SK-N-SH treated with all-trans-retinoic acid at 6 μM for 48 hours (cell line): ENCODE results near the gene MYO9B.

Experiments
- ATAC-seq: fragments of 200-7000 bp; cut with Tn5 transposase; 3 replicates; pipeline ENCODE4 v1.9.1; 2020; ENCODE audit warnings: mild to moderate bottlenecking, moderate library complexity
- ARNTL ChIP-seq: fragments of 450-650 bp; formaldehyde crosslinking; IDR thresholded peaks from 2 replicates; pipeline ENCODE4 v1.5.0; 2020; ENCODE audit warnings: low read depth, mild to moderate bottlenecking, moderate library complexity, borderline replicate concordance
- BACH2 ChIP-seq: fragments of 250-450 bp; sonication (Bioruptor Pico); IDR thresholded peaks from 2 replicates; pipeline ENCODE4 v1.9.0; 2021; ENCODE audit warnings: mild to moderate bottlenecking, borderline replicate concordance
- CREB5 ChIP-seq: fragments of 250-450 bp; sonication (Bioruptor Pico); IDR thresholded peaks from 2 replicates; pipeline ENCODE4 v1.5.1; 2020; ENCODE audit warnings: low read depth, mild to moderate bottlenecking, moderate library complexity
- CSDC2 ChIP-seq: fragments of 250-450 bp; sonication (Bioruptor Pico); IDR thresholded peaks from 2 replicates; pipeline ENCODE4 v1.5.0; 2020; ENCODE audit warnings: mild to moderate bottlenecking, moderate library complexity
- CSRNP3 ChIP-seq: fragments of 250-450 bp; sonication (Bioruptor Pico); IDR thresholded peaks from 2 replicates; pipeline ENCODE4 v1.5.1; 2021; ENCODE audit warnings: mild to moderate bottlenecking, moderate library complexity
- ESRRG ChIP-seq: fragments of 250-450 bp; sonication (Bioruptor Pico); IDR thresholded peaks from 2 replicates; pipeline ENCODE4 v1.6.1; 2021; ENCODE audit warnings: mild to moderate bottlenecking
- GLIS3 ChIP-seq: fragments of 250-450 bp; sonication (Bioruptor Pico); IDR thresholded peaks from 2 replicates; pipeline ENCODE4 v1.5.0; 2020; ENCODE audit warnings: mild to moderate bottlenecking, moderate library complexity
- ISL1 ChIP-seq: fragments of 250-450 bp; sonication (Bioruptor Pico); IDR thresholded peaks from 2 replicates; pipeline ENCODE4 v2.1.2; 2022; ENCODE audit warnings: mild to moderate bottlenecking, moderate library complexity
- OSR1 ChIP-seq: fragments of 250-450 bp; sonication (Bioruptor Pico); IDR thresholded peaks from 2 replicates; pipeline ENCODE4 v1.8.0; 2022; ENCODE audit warnings: moderate library complexity, mild to moderate bottlenecking, inconsistent platforms
- PATZ1 ChIP-seq: fragments of 250-450 bp; sonication (Bioruptor Pico); IDR thresholded peaks from 2 replicates; pipeline ENCODE4 v1.8.0; 2020; ENCODE audit warnings: mild to moderate bottlenecking, moderate library complexity, borderline replicate concordance
- POU6F1 ChIP-seq: fragments of 250-450 bp; sonication (Bioruptor Pico); IDR thresholded peaks from 2 replicates; pipeline ENCODE4 v1.8.0; 2021; ENCODE audit warnings: low read depth, mild to moderate bottlenecking, moderate library complexity, borderline replicate concordance
- PPARA ChIP-seq: fragments of 250-450 bp; sonication (Bioruptor Pico); IDR thresholded peaks from 2 replicates; pipeline ENCODE4 v1.5.0; 2020; ENCODE audit warnings: mild to moderate bottlenecking, borderline replicate concordance
- RARB ChIP-seq: fragments of 250-450 bp; sonication (Bioruptor Pico); IDR thresholded peaks from 2 replicates; pipeline ENCODE4 v1.8.0; 2021; ENCODE audit warnings: mild to moderate bottlenecking, moderate library complexity
- SNAI2 ChIP-seq: fragments of 250-450 bp; sonication (Bioruptor Pico); IDR thresholded peaks from 2 replicates; pipeline ENCODE4 v1.5.0; 2020; ENCODE audit warnings: mild to moderate bottlenecking, moderate library complexity
- TSHZ2 ChIP-seq: fragments of 250-450 bp; sonication (Bioruptor Pico); IDR thresholded peaks from 2 replicates; pipeline ENCODE4 v1.5.0; 2020; ENCODE audit warnings: mild to moderate bottlenecking, moderate library complexity
- ZFP3 ChIP-seq: fragments of 250-450 bp; sonication (Bioruptor Pico); IDR thresholded peaks from 2 replicates; pipeline ENCODE4 v1.5.0; 2020; ENCODE audit warnings: mild to moderate bottlenecking, moderate library complexity
- ZFP30 ChIP-seq: fragments of 450-650 bp; formaldehyde crosslinking; IDR thresholded peaks from 2 replicates; pipeline ENCODE4 v1.5.0; 2022; ENCODE audit warnings: mild to moderate bottlenecking, moderate library complexity
- ZNF565 ChIP-seq: fragments of 450-650 bp; formaldehyde crosslinking; conservative IDR thresholded peaks from 2 replicates; pipeline ENCODE4 v1.5.0; 2020; ENCODE audit warnings: low read depth, mild to moderate bottlenecking, moderate library complexity
- ZNF70 ChIP-seq: fragments of 450-650 bp; formaldehyde crosslinking; IDR thresholded peaks from 2 replicates; pipeline ENCODE4 v1.5.0; 2020; ENCODE audit warnings: mild to moderate bottlenecking, moderate library complexity
- ZNF8 ChIP-seq: fragments of 450-650 bp; formaldehyde crosslinking; IDR thresholded peaks from 2 replicates; pipeline ENCODE4 v1.5.0; 2020; ENCODE audit warnings: mild to moderate bottlenecking, moderate library complexity

The MYO9B gene

GRCh38 chr19:17026706-17027534 is 48.7 kb upstream of the MYO9B start, which contains the start of gene CPAMD8:
Gene CPAMD8, minus strand, starts transcription at chr19:17026810. Its CDS starts 168 bp downstream, at chr19:17026642.
- ATAC-seq: no peak
- no peak for TF ChIP-seq CREB5
- no peak for TF ChIP-seq RARB (CRISPR knock-in tag)
- no peak for TF ChIP-seq ESRRG (CRISPR knock-in tag)
- no peak for TF ChIP-seq CSDC2 (CRISPR knock-in tag)
- TF ChIP-seq ARNTL (CRISPR knock-in tag): no peak
- TF ChIP-seq ISL1 (CRISPR knock-in tag): no peak
- no peak for TF ChIP-seq OSR1 (CRISPR knock-in tag)
- TF ChIP-seq BACH2 (CRISPR knock-in tag): no peak
- no peak for TF ChIP-seq ZNF8
- no peak for TF ChIP-seq POU6F1 (CRISPR knock-in tag)
- TF ChIP-seq PPARA: no peak
- TF ChIP-seq ZFP30: no peak
- TF ChIP-seq PATZ1: no peak

- TF ChIP-seq ZFP30 (no peak), ZNF565 (CRISPR knock-in tag) (no peak), CSDC2 (CRISPR knock-in tag) (no peak), ZNF70 (CRISPR knock-in tag) (no peak), BACH2 (CRISPR knock-in tag) (no peak), CREB5 (no peak), GLIS3 (CRISPR knock-in tag) (no peak), CSRNP3 (no peak), ESRRG (CRISPR knock-in tag) (no peak)
- TF ChIP-seq, all 23 proteins: peak for 0
- no peak for ATAC-seq
Measured at GRCh38 chr19:17027535-17027975, 48.0 kb upstream of the MYO9B start.

GRCh38 chr19:17031741-17032140 is 43.8 kb upstream of the MYO9B start:
- ATAC-seq: no peak
- TF ChIP-seq PPARA (no peak), TSHZ2 (CRISPR knock-in tag) (no peak), SNAI2 (CRISPR knock-in tag) (no peak), ZFP30 (no peak), ZFP3 (no peak), RARB (CRISPR knock-in tag) (no peak), CSRNP3 (no peak), ARNTL (CRISPR knock-in tag) (no peak), CREB5 (no peak), BACH2 (CRISPR knock-in tag) (no peak)
